Measurements from ENCODE around the gene WDR77. TPM values are rescaled to one million over a fixed set of nuclear protein-coding genes. Genes with fewer than 3 reads are reported as not detected.

WDR77 gene
- total and polyA plus RNA-seq, 9 of the 15 experiments (the other 6 are each of a cell fraction or from before 2014, with no cell fraction given) = 20.6 to 160 (median 75.3) TPM

- H3K36me3 ChIP-seq (ENCODE audit: control insufficient read depth, insufficient read depth, low read length) = peaks cover 33% of the 10 kb centered on the region; the same call in 2 of the 3 replicates
- H3K79me2 ChIP-seq (ENCODE audit: control insufficient read depth, insufficient read depth, low read length) = no peaks in the 10 kb centered on the region
- H4K20me1 ChIP-seq (replicated peaks; ENCODE audit: control insufficient read depth, insufficient read depth, low read length) = no peaks in the 10 kb centered on the region
- intact Hi-C loops (cut with micrococcal nuclease) = no loop called here
- no peaks in the 10 kb centered on the region for H3K27me3 ChIP-seq (ENCODE audit: control insufficient read depth in 2 of 2, insufficient read depth in 2 of 2, low read length in 2 of 2)
- ChIA-PET POLR2A (interaction anchor here (0.6 kb wide), 1 partner anchor 28 kb away, joined by 3 read pairs; no protein-coding TSS in a partner anchor), CTCF (ENCODE audit: low intra/inter-chr PET ratio) (no interaction called here)
- H3K4me1 ChIP-seq (replicated peaks in 1 of 2; ENCODE audit: control insufficient read depth in 2 of 2, insufficient read depth in 2 of 2, low read length in 2 of 2) = peaks cover 2 to 18% of the 10 kb centered on the region in 2 experiments; a peak in 2 of 5 replicates
- H3K9me1 ChIP-seq (ENCODE audit: control insufficient read depth, insufficient read depth, low read length) = no peaks in the 10 kb centered on the region
- H2AFZ ChIP-seq (ENCODE audit: low read depth, low read length) = no peak overlapping the region
- TF ChIP-seq PYGO2 (tag; IDR thresholded peaks at IDR 0.05) (no peak), MTA1 (IDR thresholded peaks at IDR 0.05; ENCODE audit: borderline replicate concordance) (no peak), CREB5 (CRISPR knock-in tag; IDR thresholded peaks at IDR 0.05) (no peak), SRSF7 (optimal IDR thresholded peaks at IDR 0.05; ENCODE audit: low read depth, low read length) (no peak), XRCC4 (IDR thresholded peaks at IDR 0.05; ENCODE audit: extremely low read depth, insufficient read depth, insufficient read length) (no peak), ZNF280B (CRISPR knock-in tag; IDR thresholded peaks at IDR 0.05) (no peak), U2AF2 (optimal IDR thresholded peaks at IDR 0.05; ENCODE audit: low read depth, low read length) (no peak), ZFP36 (IDR thresholded peaks at IDR 0.05; ENCODE audit: low read depth, low read length, partially characterized antibody) (no peak), PTTG1 (tag; IDR thresholded peaks at IDR 0.05; ENCODE audit: low read depth) (no peak), ZFP30 (CRISPR knock-in tag; IDR thresholded peaks at IDR 0.05; ENCODE audit: borderline replicate concordance) (no peak), ZBTB49 (CRISPR knock-in tag; IDR thresholded peaks at IDR 0.05; ENCODE audit: borderline replicate concordance) (no peak)
- in situ Hi-C loops (cut with MboI) = no loop called here
- no TSS peak for BruUV-seq (replicated peaks)
- no peak overlapping the region for H3K4me2 ChIP-seq (ENCODE audit: insufficient read depth, low read length)
- no peak for FAIRE-seq
- WGBS (ENCODE audit: insufficient coverage, low coverage, missing lambda C conversion rate) = 91% methylated on average over 5 of the region's 5 CpGs
- no peak overlapping the region for H3K4me3 ChIP-seq
- no peak overlapping the region for H3K27ac ChIP-seq (ENCODE audit: extremely low read depth, low read depth, low read length)
- no peak for ATAC-seq
- no peak for DNase-seq (ENCODE audit: extremely low read depth in 1 of 4, low spot score in 3 of 4)
- H3K9ac ChIP-seq (ENCODE audit: insufficient read depth in 1 of 2, low read depth in 2 of 2, low read length in 2 of 2) = no peak overlapping the region
- no peaks in the 10 kb centered on the region for H3K9me3 ChIP-seq (replicated peaks; ENCODE audit: control insufficient read depth, insufficient read depth, low read depth, low read length)
Measured at GRCh38 chr1:111470596-111470995, 21.5 kb upstream of the WDR77 start.
